ENCODE data around the gene UNC13A. TPM values are rescaled to one million over a fixed set of nuclear protein-coding genes. Genes with fewer than 3 reads are reported as not detected.

UNC13A gene
- total RNA-seq, 1 donor from 2014 or later = 1.2 TPM

GRCh38 chr19:17577457-17578097 is 110.6 kb downstream of the UNC13A start:
- Mint-ChIP-seq H3K9me3 (ENCODE audit: unreplicated experiment) (no peaks in the 10 kb centered on the region), H3K27ac (ENCODE audit: unreplicated experiment) (no peak overlapping the region), H3K27me3 (ENCODE audit: low read depth, unreplicated experiment) (no peaks in the 10 kb centered on the region), H3K4me1 (ENCODE audit: low read depth, unreplicated experiment) (no peaks in the 10 kb centered on the region), H3K4me3 (ENCODE audit: unreplicated experiment) (no peak overlapping the region), H3K36me3 (ENCODE audit: low read depth, unreplicated experiment) (peaks cover 38% of the 10 kb centered on the region)
- Histone ChIP-seq H3K4me2 (ENCODE audit: low read length) (no peak overlapping the region), H3K27ac (ENCODE audit: low read depth, low read length) (no peak overlapping the region), H3K4me1 (ENCODE audit: insufficient read depth, low read length) (no peaks in the 10 kb centered on the region), H2AFZ (ENCODE audit: low read depth, low read length) (no peak overlapping the region), H3K27me3 (ENCODE audit: insufficient read depth, low read length) (no peaks in the 10 kb centered on the region), H4K20me1 (ENCODE audit: insufficient read depth, low read length) (peaks cover 43% of the 10 kb centered on the region), H3K9me3 (ENCODE audit: insufficient read depth, low read depth, low read length) (no peaks in the 10 kb centered on the region), H3K9ac (ENCODE audit: low read length) (no peak overlapping the region), H3K79me2 (ENCODE audit: insufficient read depth, low read length) (peaks cover 6% of the 10 kb centered on the region), H3K4me3 (ENCODE audit: insufficient read depth, low read depth, low read length) (no peak overlapping the region), H3K36me3 (ENCODE audit: insufficient read depth, low read length) (peaks cover 21% of the 10 kb centered on the region)
- no peak for DNase-seq (ENCODE audit: low read depth)
- no peak for FAIRE-seq
- TF ChIP-seq CTCF (IDR thresholded peaks at IDR 0.05; ENCODE audit: insufficient read depth, low read depth, low read length) (no peak), EZH2 (IDR thresholded peaks at IDR 0.05; ENCODE audit: insufficient read depth, low read length) (no peak)

- Mint-ChIP-seq H3K4me3 (ENCODE audit: unreplicated experiment) (no peak overlapping the region), H3K4me1 (ENCODE audit: low read depth, unreplicated experiment) (no peaks in the 10 kb centered on the region), H3K27me3 (ENCODE audit: low read depth, unreplicated experiment) (no peaks in the 10 kb centered on the region), H3K36me3 (ENCODE audit: low read depth, unreplicated experiment) (peaks cover 37% of the 10 kb centered on the region), H3K27ac (ENCODE audit: unreplicated experiment) (no peak overlapping the region), H3K9me3 (ENCODE audit: unreplicated experiment) (no peaks in the 10 kb centered on the region)
- Histone ChIP-seq H3K27ac (ENCODE audit: low read depth, low read length) (no peak overlapping the region), H3K27me3 (ENCODE audit: insufficient read depth, low read length) (no peaks in the 10 kb centered on the region), H3K4me3 (ENCODE audit: insufficient read depth, low read depth, low read length) (no peak overlapping the region), H2AFZ (ENCODE audit: low read depth, low read length) (no peak overlapping the region), H3K4me1 (ENCODE audit: insufficient read depth, low read length) (no peaks in the 10 kb centered on the region), H3K36me3 (ENCODE audit: insufficient read depth, low read length) (peaks cover 18% of the 10 kb centered on the region), H3K79me2 (ENCODE audit: insufficient read depth, low read length) (peaks cover 6% of the 10 kb centered on the region), H3K4me2 (ENCODE audit: low read length) (no peak overlapping the region), H4K20me1 (ENCODE audit: insufficient read depth, low read length) (peaks cover 40% of the 10 kb centered on the region), H3K9ac (ENCODE audit: low read length) (no peak overlapping the region), H3K9me3 (ENCODE audit: insufficient read depth, low read depth, low read length) (no peaks in the 10 kb centered on the region)
- TF ChIP-seq CTCF (IDR thresholded peaks at IDR 0.05; ENCODE audit: insufficient read depth, low read depth, low read length) = no peak
- TF ChIP-seq EZH2 (IDR thresholded peaks at IDR 0.05; ENCODE audit: insufficient read depth, low read length) = no peak
- DNase-seq (ENCODE audit: low read depth) (no peak), FAIRE-seq (no peak)
Measured at GRCh38 chr19:17576758-17577456, 111.2 kb downstream of the UNC13A start.
